Measurements from ENCODE around the gene THPO. TPM values are rescaled to one million over a fixed set of nuclear protein-coding genes. Genes with fewer than 3 reads are reported as not detected.

The THPO gene
- polyA plus RNA-seq, 4 donors: 0.19 to 2.5 TPM; not detected in 2

GRCh38 chr3:184388164-184388935 is 10.3 kb upstream of the THPO start:
- 63 to 76% (median 70%) methylated on average over 8 of the region's 8 CpGs for WGBS, 3 donors
- Histone ChIP-seq H3K4me3 (ENCODE audit: low read depth in 1 of 3, low read length in 3 of 3) (no peak overlapping the region), H3K36me3 (ENCODE audit: control insufficient read depth in 3 of 3, insufficient read depth in 2 of 3, low read depth in 1 of 3, low read length in 3 of 3) (peaks cover 0 to 5% (median 0%) of the 10 kb centered on the region in 3 donors), H3K27ac (ENCODE audit: low read depth in 1 of 3, low read length in 2 of 3) (no peak overlapping the region), H3K27me3 (ENCODE audit: control insufficient read depth in 3 of 3, insufficient read depth in 3 of 3, low read length in 3 of 3) (peaks cover 0 to 13% (median 0%) of the 10 kb centered on the region in 3 donors), H3K9me3 (ENCODE audit: control insufficient read depth in 2 of 2, insufficient read depth in 1 of 2, low read depth in 1 of 2, low read length in 1 of 2) (no peaks in the 10 kb centered on the region), H3K4me1 (ENCODE audit: control insufficient read depth in 3 of 3, insufficient read depth in 2 of 3, low read depth in 1 of 3, low read length in 2 of 3) (no peaks in the 10 kb centered on the region)
- no peak for DNase-seq
- FAIRE-seq: no peak

GRCh38 chr3:184387174-184387714 is 9.2 kb upstream of the THPO start:
- H3K36me3 ChIP-seq (ENCODE audit: control insufficient read depth in 3 of 3, insufficient read depth in 2 of 3, low read depth in 1 of 3, low read length in 3 of 3): peaks cover 0 to 5% (median 0%) of the 10 kb centered on the region in 3 donors
- peaks cover 3 to 23% (median 4%) of the 10 kb centered on the region in 3 donors for H3K27me3 ChIP-seq (ENCODE audit: control insufficient read depth in 3 of 3, insufficient read depth in 3 of 3, low read length in 3 of 3)
- DNase-seq (no peak), FAIRE-seq (no peak)
- H3K27ac ChIP-seq (ENCODE audit: low read depth in 1 of 3, low read length in 2 of 3): no peak overlapping the region
- H3K4me1 ChIP-seq (ENCODE audit: control insufficient read depth in 3 of 3, insufficient read depth in 2 of 3, low read depth in 1 of 3, low read length in 2 of 3): no peaks in the 10 kb centered on the region
- no peaks in the 10 kb centered on the region for H3K9me3 ChIP-seq (ENCODE audit: control insufficient read depth in 2 of 2, insufficient read depth in 1 of 2, low read depth in 1 of 2, low read length in 1 of 2)
- 90 to 93% (median 90%) methylated on average over 12 of the region's 12 CpGs for WGBS, 3 donors
- no peak overlapping the region for H3K4me3 ChIP-seq (ENCODE audit: low read depth in 1 of 3, low read length in 3 of 3)

GRCh38 chr3:184386047-184386806 is 8.2 kb upstream of the THPO start:
- peaks cover 0 to 6% (median 0%) of the 10 kb centered on the region in 3 donors for H3K4me1 ChIP-seq (ENCODE audit: control insufficient read depth in 3 of 3, insufficient read depth in 2 of 3, low read depth in 1 of 3, low read length in 2 of 3)
- no peak for FAIRE-seq
- H3K27ac ChIP-seq (ENCODE audit: low read depth in 1 of 3, low read length in 2 of 3): no peak overlapping the region
- no peak overlapping the region for H3K4me3 ChIP-seq (ENCODE audit: low read depth in 1 of 3, low read length in 3 of 3)
- 67 to 73% (median 73%) methylated on average over 33 to 37 of the region's 37 CpGs for WGBS, 3 donors
- H3K9me3 ChIP-seq (ENCODE audit: control insufficient read depth in 2 of 2, insufficient read depth in 1 of 2, low read depth in 1 of 2, low read length in 1 of 2): no peaks in the 10 kb centered on the region
- DNase-seq: no peak
- H3K27me3 ChIP-seq (ENCODE audit: control insufficient read depth in 3 of 3, insufficient read depth in 3 of 3, low read length in 3 of 3): peaks cover 3 to 33% (median 8%) of the 10 kb centered on the region in 3 donors
- H3K36me3 ChIP-seq (ENCODE audit: control insufficient read depth in 3 of 3, insufficient read depth in 2 of 3, low read depth in 1 of 3, low read length in 3 of 3): peaks cover 0 to 5% (median 0%) of the 10 kb centered on the region in 3 donors

GRCh38 chr3:184384856-184385422 is 6.9 kb upstream of the THPO start:
- no peak for DNase-seq
- H3K9me3 ChIP-seq (ENCODE audit: control insufficient read depth in 2 of 2, insufficient read depth in 1 of 2, low read depth in 1 of 2, low read length in 1 of 2): no peaks in the 10 kb centered on the region
- H3K27me3 ChIP-seq (ENCODE audit: control insufficient read depth in 3 of 3, insufficient read depth in 3 of 3, low read length in 3 of 3): peaks cover 8 to 38% (median 10%) of the 10 kb centered on the region in 3 donors
- FAIRE-seq: no peak
- no peak overlapping the region for H3K27ac ChIP-seq (ENCODE audit: low read depth in 1 of 3, low read length in 2 of 3)
- H3K36me3 ChIP-seq (ENCODE audit: control insufficient read depth in 3 of 3, insufficient read depth in 2 of 3, low read depth in 1 of 3, low read length in 3 of 3): peaks cover 0 to 5% (median 0%) of the 10 kb centered on the region in 3 donors
- peaks cover 0 to 11% (median 0%) of the 10 kb centered on the region in 3 donors for H3K4me1 ChIP-seq (ENCODE audit: control insufficient read depth in 3 of 3, insufficient read depth in 2 of 3, low read depth in 1 of 3, low read length in 2 of 3)
- WGBS, 3 donors: 86 to 94% (median 87%) methylated on average over 8 of the region's 8 CpGs
- no peak overlapping the region for H3K4me3 ChIP-seq (ENCODE audit: low read depth in 1 of 3, low read length in 3 of 3)

GRCh38 chr3:184384342-184384741 is 6.3 kb upstream of the THPO start:
- H3K4me1 ChIP-seq (ENCODE audit: control insufficient read depth in 3 of 3, insufficient read depth in 2 of 3, low read depth in 1 of 3, low read length in 2 of 3): peaks cover 0 to 11% (median 0%) of the 10 kb centered on the region in 3 donors
- H3K27me3 ChIP-seq (ENCODE audit: control insufficient read depth in 3 of 3, insufficient read depth in 3 of 3, low read length in 3 of 3): peaks cover 8 to 41% (median 13%) of the 10 kb centered on the region in 3 donors
- no peak overlapping the region for H3K4me3 ChIP-seq (ENCODE audit: low read depth in 1 of 3, low read length in 3 of 3)
- FAIRE-seq (no peak), DNase-seq (no peak)
- H3K9me3 ChIP-seq (ENCODE audit: control insufficient read depth in 2 of 2, insufficient read depth in 1 of 2, low read depth in 1 of 2, low read length in 1 of 2): no peaks in the 10 kb centered on the region
- no peak overlapping the region for H3K27ac ChIP-seq (ENCODE audit: low read depth in 1 of 3, low read length in 2 of 3)
- H3K36me3 ChIP-seq (ENCODE audit: control insufficient read depth in 3 of 3, insufficient read depth in 2 of 3, low read depth in 1 of 3, low read length in 3 of 3): peaks cover 0 to 5% (median 0%) of the 10 kb centered on the region in 3 donors
- 74 to 77% (median 76%) methylated on average over 9 of the region's 9 CpGs for WGBS, 3 donors

- no peak overlapping the region for H3K27ac ChIP-seq (ENCODE audit: low read depth in 1 of 3, low read length in 2 of 3)
- H3K4me1 ChIP-seq (ENCODE audit: control insufficient read depth in 3 of 3, insufficient read depth in 2 of 3, low read depth in 1 of 3, low read length in 2 of 3): peaks cover 0 to 12% (median 0%) of the 10 kb centered on the region in 3 donors
- DNase-seq (no peak), FAIRE-seq (no peak)
- H3K4me3 ChIP-seq (ENCODE audit: low read depth in 1 of 3, low read length in 3 of 3): no peak overlapping the region
- H3K27me3 ChIP-seq (ENCODE audit: control insufficient read depth in 3 of 3, insufficient read depth in 3 of 3, low read length in 3 of 3): peaks cover 14 to 51% (median 16%) of the 10 kb centered on the region in 3 donors
- 79 to 86% (median 79%) methylated on average over 14 to 15 of the region's 15 CpGs for WGBS, 3 donors
- no peaks in the 10 kb centered on the region for H3K9me3 ChIP-seq (ENCODE audit: control insufficient read depth in 2 of 2, insufficient read depth in 1 of 2, low read depth in 1 of 2, low read length in 1 of 2)
- H3K36me3 ChIP-seq (ENCODE audit: control insufficient read depth in 3 of 3, insufficient read depth in 2 of 3, low read depth in 1 of 3, low read length in 3 of 3): peaks cover 0 to 5% (median 0%) of the 10 kb centered on the region in 3 donors
Measured at GRCh38 chr3:184383033-184383740, 5.2 kb upstream of the THPO start.

GRCh38 chr3:184382326-184383032 is 4.5 kb upstream of the THPO start:
- no peak overlapping the region for H3K27ac ChIP-seq (ENCODE audit: low read depth in 1 of 3, low read length in 2 of 3)
- WGBS, 3 donors: 72 to 86% (median 78%) methylated on average over 16 of the region's 16 CpGs
- DNase-seq (no peak), FAIRE-seq (no peak)
- peaks cover 0 to 16% (median 0%) of the 10 kb centered on the region in 3 donors for H3K4me1 ChIP-seq (ENCODE audit: control insufficient read depth in 3 of 3, insufficient read depth in 2 of 3, low read depth in 1 of 3, low read length in 2 of 3)
- H3K36me3 ChIP-seq (ENCODE audit: control insufficient read depth in 3 of 3, insufficient read depth in 2 of 3, low read depth in 1 of 3, low read length in 3 of 3): peaks cover 0 to 3% (median 0%) of the 10 kb centered on the region in 3 donors
- H3K27me3 ChIP-seq (ENCODE audit: control insufficient read depth in 3 of 3, insufficient read depth in 3 of 3, low read length in 3 of 3): peaks cover 15 to 58% (median 19%) of the 10 kb centered on the region in 3 donors
- no peaks in the 10 kb centered on the region for H3K9me3 ChIP-seq (ENCODE audit: control insufficient read depth in 2 of 2, insufficient read depth in 1 of 2, low read depth in 1 of 2, low read length in 1 of 2)
- H3K4me3 ChIP-seq (ENCODE audit: low read depth in 1 of 3, low read length in 3 of 3): no peak overlapping the region

Measured in small intestine (tissue), 7 donors.